ENCODE measurements around the gene SLC46A3. TPM values are rescaled to one million over a fixed set of nuclear protein-coding genes. Genes with fewer than 3 reads are reported as not detected.
"Not testable (repeated sequence)": the region's sequence is repeated elsewhere in the genome, so short reads cannot be mapped to it uniquely, and the experiment has no call there.

The SLC46A3 gene
- total RNA-seq, 1 donor from 2014 or later, result 3.5 TPM

- Mint-ChIP-seq H3K4me3 (ENCODE audit: low read depth) (no peak overlapping the region), H3K9me3 (ENCODE audit: low read depth) (no peaks in the 10 kb centered on the region), H3K4me1 (ENCODE audit: low read depth) (peaks cover 4% of the 10 kb centered on the region), H3K27me3 (no peaks in the 10 kb centered on the region), H3K36me3 (ENCODE audit: insufficient read depth) (peaks cover 5% of the 10 kb centered on the region), H3K27ac (no peak overlapping the region)
- no peak for DNase-seq (ENCODE audit: low spot score, unreplicated experiment)
- no peak for TF ChIP-seq CTCF (IDR thresholded peaks at IDR 0.05; ENCODE audit: unreplicated experiment)
These were observed 13.9 kb downstream of the SLC46A3 start for GRCh38 chr13:28704919-28705318.

- no peak overlapping the region for H3K4me3 Mint-ChIP-seq (ENCODE audit: low read depth)
- H3K36me3 Mint-ChIP-seq (ENCODE audit: insufficient read depth), result peaks cover 5% of the 10 kb centered on the region
- peaks cover 4% of the 10 kb centered on the region for H3K4me1 Mint-ChIP-seq (ENCODE audit: low read depth)
- no peak overlapping the region for H3K27ac Mint-ChIP-seq
- H3K9me3 Mint-ChIP-seq (ENCODE audit: low read depth), result no peaks in the 10 kb centered on the region
- TF ChIP-seq CTCF (IDR thresholded peaks at IDR 0.05; ENCODE audit: unreplicated experiment), result no peak
- H3K27me3 Mint-ChIP-seq, result no peaks in the 10 kb centered on the region
- no peak for DNase-seq (ENCODE audit: low spot score, unreplicated experiment)
These were observed 14.5 kb downstream of the SLC46A3 start for GRCh38 chr13:28704282-28704681.

GRCh38 chr13:28699246-28699645, 19.5 kb downstream of the SLC46A3 start:
- no peak for DNase-seq (ENCODE audit: low spot score, unreplicated experiment)
- Mint-ChIP-seq H3K36me3 (ENCODE audit: insufficient read depth) (peaks cover 8% of the 10 kb centered on the region), H3K4me1 (ENCODE audit: low read depth) (peaks cover 3% of the 10 kb centered on the region), H3K4me3 (ENCODE audit: low read depth) (no peak overlapping the region), H3K27ac (no peak overlapping the region), H3K9me3 (ENCODE audit: low read depth) (peaks cover 8% of the 10 kb centered on the region), H3K27me3 (no peaks in the 10 kb centered on the region)
- TF ChIP-seq CTCF (IDR thresholded peaks at IDR 0.05; ENCODE audit: unreplicated experiment), result no peak

GRCh38 chr13:28697441-28697840, 21.3 kb downstream of the SLC46A3 start:
- no peak overlapping the region for H3K27ac Mint-ChIP-seq
- DNase-seq (ENCODE audit: low spot score, unreplicated experiment), result no peak
- H3K36me3 Mint-ChIP-seq (ENCODE audit: insufficient read depth), result peaks cover 10% of the 10 kb centered on the region
- H3K4me3 Mint-ChIP-seq (ENCODE audit: low read depth), result no peak overlapping the region
- H3K9me3 Mint-ChIP-seq (ENCODE audit: low read depth), result peaks cover 16% of the 10 kb centered on the region
- H3K27me3 Mint-ChIP-seq, result no peaks in the 10 kb centered on the region
- no peak for TF ChIP-seq CTCF (IDR thresholded peaks at IDR 0.05; ENCODE audit: unreplicated experiment)
- peaks cover 10% of the 10 kb centered on the region for H3K4me1 Mint-ChIP-seq (ENCODE audit: low read depth)

GRCh38 chr13:28693605-28694491, 24.9 kb downstream of the SLC46A3 start:
- Mint-ChIP-seq H3K4me1 (ENCODE audit: low read depth) (peaks cover 19% of the 10 kb centered on the region), H3K27ac (peak overlapping the region; percentile 97), H3K4me3 (ENCODE audit: low read depth) (peak overlapping the region; percentile 65), H3K9me3 (ENCODE audit: low read depth) (peaks cover 29% of the 10 kb centered on the region)
- not testable (repeated sequence) for H3K36me3 Mint-ChIP-seq (ENCODE audit: insufficient read depth); H3K27me3 Mint-ChIP-seq
- peak; percentile 54 for DNase-seq (ENCODE audit: low spot score, unreplicated experiment)

GRCh38 chr13:28685892-28686291, 32.9 kb downstream of the SLC46A3 start:
- no peak for TF ChIP-seq CTCF (IDR thresholded peaks at IDR 0.05; ENCODE audit: unreplicated experiment)

More at GRCh38 chr13:28685892-28686291, 32.9 kb downstream of the SLC46A3 start:
- no peaks in the 10 kb centered on the region for H3K36me3 Mint-ChIP-seq (ENCODE audit: insufficient read depth)
- peaks cover 3% of the 10 kb centered on the region for H3K27me3 Mint-ChIP-seq
- H3K4me1 Mint-ChIP-seq (ENCODE audit: low read depth), result peaks cover 4% of the 10 kb centered on the region
- H3K4me3 Mint-ChIP-seq (ENCODE audit: low read depth), result no peak overlapping the region
- no peak for DNase-seq (ENCODE audit: low spot score, unreplicated experiment)
- peaks cover 28% of the 10 kb centered on the region for H3K9me3 Mint-ChIP-seq (ENCODE audit: low read depth)
- no peak overlapping the region for H3K27ac Mint-ChIP-seq

All from progenitor cell of endocrine pancreas (in vitro differentiated cells).